Panc1 (cell line): ENCODE measurements around the gene DCTN2. TPM values are rescaled to one million over a fixed set of nuclear protein-coding genes. Genes with fewer than 3 reads are reported as not detected.
"Not testable (repeated sequence)": the region's sequence is repeated elsewhere in the genome, so short reads cannot be mapped to it uniquely, and the experiment has no call there.

Experiments used
- ATAC-seq: fragments of 200-7000 bp; cut with Tn5 transposase; 2 replicates; pipeline ENCODE4 v1.9.1; 2020; ENCODE audit warnings: mild to moderate bottlenecking, moderate library complexity
- BruUV-seq: library from RNA; stranded (reverse); fragments of 400-500 nt; replicated peaks from 2 replicates; lab custom pipeline; 2021; lab: Mats Ljungman, UMichigan
- CTCF ChIA-PET: fragments of 300-600 bp; sonication (Branson Sonifier 250); formaldehyde crosslinking; loops from one replicate; lab custom pipeline; 2022; ENCODE audit warnings: antibody characterized with exemption; lab: Charles Lee
- POLR2A ChIA-PET: fragments of 300-600 bp; sonication (Branson Sonifier 250); formaldehyde crosslinking; loops from one replicate; lab custom pipeline; 2022; ENCODE audit warnings: antibody characterized with exemption; lab: Charles Lee
- DNase-seq: peaks from one replicate; pipeline ENCODE4 v3.0.0-alpha.2; 2010; ENCODE audit warnings: low read depth, low spot score
- H3K27ac ChIP-seq: 2 replicates; pipeline ENCODE4 v1.5.1; 2011; ENCODE audit warnings: mild to moderate bottlenecking, low read length, inconsistent platforms
- H3K27me3 ChIP-seq: fragments of 200-500 bp; sonication (Bioruptor generic); 2 replicates; pipeline ENCODE4 v1.6.0; 2014; ENCODE audit warnings: low read length, inconsistent platforms; ENCODE audit not compliant: control insufficient read depth, insufficient read depth
- H3K36me3 ChIP-seq: fragments of 200-500 bp; sonication (Bioruptor generic); 2 replicates; pipeline ENCODE4 v1.5.1; 2014; ENCODE audit warnings: inconsistent platforms, mild to moderate bottlenecking, low read length, moderate library complexity; ENCODE audit not compliant: control insufficient read depth, insufficient read depth
- H3K4me1 ChIP-seq: 2 replicates; pipeline ENCODE4 v1.5.1; 2011; ENCODE audit warnings: inconsistent platforms, mild to moderate bottlenecking, low read length, moderate library complexity; ENCODE audit not compliant: control insufficient read depth, insufficient read depth
- H3K4me3 ChIP-seq, 2 experiments: 2 replicates each; pipeline ENCODE4 v1.5.1; 2011 to 2012; ENCODE audit warnings: low read depth in 2 of 2, low read length in 2 of 2, mild to moderate bottlenecking in 2 of 2, inconsistent platforms in 1 of 2, moderate library complexity in 1 of 2
- H3K9me3 ChIP-seq: fragments of 200-500 bp; sonication (Bioruptor generic); 2 replicates; pipeline ENCODE4 v1.5.1; 2014; ENCODE audit warnings: low read depth, mild to moderate bottlenecking, inconsistent platforms, low read length, moderate library complexity; ENCODE audit not compliant: control insufficient read depth, insufficient read depth
- CTCF ChIP-seq: fragments of 450-650 bp; IDR thresholded peaks from 2 replicates; pipeline ENCODE4 v1.5.1; 2017; ENCODE audit warnings: mild to moderate bottlenecking
- POLR2AphosphoS5 ChIP-seq: IDR thresholded peaks from 2 replicates; pipeline ENCODE4 v1.6.1; 2012; ENCODE audit warnings: mild to moderate bottlenecking, low read depth, low read length, moderate library complexity
- SIN3A ChIP-seq: IDR thresholded peaks from 2 replicates; pipeline ENCODE4 v1.6.1; 2012; ENCODE audit warnings: low read depth, mild to moderate bottlenecking, low read length, moderate library complexity, borderline replicate concordance; ENCODE audit not compliant: insufficient read depth
- TCF7L2 ChIP-seq: IDR thresholded peaks from 2 replicates; pipeline ENCODE4 v1.6.1; 2011; ENCODE audit warnings: mild to moderate bottlenecking, low read depth, low read length, inconsistent platforms
- in situ Hi-C: cut with HindIII; loops from 2 replicates; pipeline ENCODE4 v1.10.0; 2016; ENCODE audit warnings: low sequenced_read_pairs, low pct_unique_long_range_greater_than_20kb
- intact Hi-C: fragments of 100-400 bp; cut with micrococcal nuclease; formaldehyde crosslinking; loops from one replicate; pipeline ENCODE4 v1.10.0; 2022; ENCODE audit not compliant: unreplicated experiment
- total RNA-seq: library from RNA; stranded (reverse); gene quantifications from one replicate; pipeline ENCODE4 v1.2.1, GENCODE V29; 2021; ENCODE audit not compliant: unreplicated experiment
- TF ChIP-seq, protein P1 (sequence below), 2 experiments: IDR thresholded peaks; 2 replicates each; pipeline ENCODE4 v1.6.1; 2011 to 2012; ENCODE audit warnings: low read depth in 2 of 2, control low read depth in 1 of 2, low read length in 1 of 2, mild to moderate bottlenecking in 1 of 2, moderate library complexity in 1 of 2; ENCODE audit not compliant: insufficient read depth in 1 of 2

The DCTN2 gene
- total RNA-seq, 1 experiment from 2014 or later: 97.6 TPM

GRCh38 chr12:57497223-57498131 is 49.5 kb downstream of the DCTN2 start:
- Histone ChIP-seq H3K4me3 (no peak overlapping the region), H3K9me3 (no peaks in the 10 kb centered on the region), H3K4me1 (no peaks in the 10 kb centered on the region), H3K27me3 (no peaks in the 10 kb centered on the region), H3K27ac (no peak overlapping the region), H3K36me3 (peaks cover 28% of the 10 kb centered on the region)
- in situ Hi-C loops: no loop called here
- TSS peak; percentile 39 for BruUV-seq
- CTCF ChIA-PET: no interaction called here
- POLR2A ChIA-PET: interaction anchor here (0.7 kb wide), 1 partner anchor 247 kb away, joined by 5 read pairs; the partner anchor contains the start of gene TSPAN31
- no peak for TF ChIP-seq SIN3A
- TF ChIP-seq, protein P1, sequence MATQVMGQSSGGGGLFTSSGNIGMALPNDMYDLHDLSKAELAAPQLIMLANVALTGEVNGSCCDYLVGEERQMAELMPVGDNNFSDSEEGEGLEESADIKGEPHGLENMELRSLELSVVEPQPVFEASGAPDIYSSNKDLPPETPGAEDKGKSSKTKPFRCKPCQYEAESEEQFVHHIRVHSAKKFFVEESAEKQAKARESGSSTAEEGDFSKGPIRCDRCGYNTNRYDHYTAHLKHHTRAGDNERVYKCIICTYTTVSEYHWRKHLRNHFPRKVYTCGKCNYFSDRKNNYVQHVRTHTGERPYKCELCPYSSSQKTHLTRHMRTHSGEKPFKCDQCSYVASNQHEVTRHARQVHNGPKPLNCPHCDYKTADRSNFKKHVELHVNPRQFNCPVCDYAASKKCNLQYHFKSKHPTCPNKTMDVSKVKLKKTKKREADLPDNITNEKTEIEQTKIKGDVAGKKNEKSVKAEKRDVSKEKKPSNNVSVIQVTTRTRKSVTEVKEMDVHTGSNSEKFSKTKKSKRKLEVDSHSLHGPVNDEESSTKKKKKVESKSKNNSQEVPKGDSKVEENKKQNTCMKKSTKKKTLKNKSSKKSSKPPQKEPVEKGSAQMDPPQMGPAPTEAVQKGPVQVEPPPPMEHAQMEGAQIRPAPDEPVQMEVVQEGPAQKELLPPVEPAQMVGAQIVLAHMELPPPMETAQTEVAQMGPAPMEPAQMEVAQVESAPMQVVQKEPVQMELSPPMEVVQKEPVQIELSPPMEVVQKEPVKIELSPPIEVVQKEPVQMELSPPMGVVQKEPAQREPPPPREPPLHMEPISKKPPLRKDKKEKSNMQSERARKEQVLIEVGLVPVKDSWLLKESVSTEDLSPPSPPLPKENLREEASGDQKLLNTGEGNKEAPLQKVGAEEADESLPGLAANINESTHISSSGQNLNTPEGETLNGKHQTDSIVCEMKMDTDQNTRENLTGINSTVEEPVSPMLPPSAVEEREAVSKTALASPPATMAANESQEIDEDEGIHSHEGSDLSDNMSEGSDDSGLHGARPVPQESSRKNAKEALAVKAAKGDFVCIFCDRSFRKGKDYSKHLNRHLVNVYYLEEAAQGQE (IDR thresholded peaks at IDR 0.05; ENCODE audit: insufficient read depth in 1 of 2, low read depth in 2 of 2, low read length in 1 of 2): no peak
- TF ChIP-seq TCF7L2: no peak
- TF ChIP-seq CTCF: no peak
- peak; percentile 44 for TF ChIP-seq POLR2AphosphoS5
- intact Hi-C loops: no loop called here
- DNase-seq (no peak), ATAC-seq (peak; percentile 45; the same call in 1 of the 2 replicates)

- Histone ChIP-seq H3K27ac (no peak overlapping the region), H3K27me3 (no peaks in the 10 kb centered on the region), H3K36me3 (peaks cover 24% of the 10 kb centered on the region), H3K4me3 (no peak overlapping the region), H3K9me3 (no peaks in the 10 kb centered on the region), H3K4me1 (no peaks in the 10 kb centered on the region)
- TF ChIP-seq, protein P1 (IDR thresholded peaks at IDR 0.05; ENCODE audit: insufficient read depth in 1 of 2, low read depth in 2 of 2, low read length in 1 of 2): no peak
- no peak for TF ChIP-seq CTCF
- no peak for TF ChIP-seq SIN3A
- no peak for TF ChIP-seq TCF7L2
- no peak for TF ChIP-seq POLR2AphosphoS5
- in situ Hi-C loops (no loop called here), intact Hi-C loops (no loop called here)
- ChIA-PET POLR2A (interaction anchor here (0.7 kb wide), 1 partner anchor 248 kb away, joined by 5 read pairs; the partner anchor contains the start of gene TSPAN31), CTCF (no interaction called here)
- DNase-seq: no peak
- no TSS peak for BruUV-seq
- no peak for ATAC-seq
These were observed 50.2 kb downstream of the DCTN2 start for GRCh38 chr12:57496822-57497221.

DNA sequence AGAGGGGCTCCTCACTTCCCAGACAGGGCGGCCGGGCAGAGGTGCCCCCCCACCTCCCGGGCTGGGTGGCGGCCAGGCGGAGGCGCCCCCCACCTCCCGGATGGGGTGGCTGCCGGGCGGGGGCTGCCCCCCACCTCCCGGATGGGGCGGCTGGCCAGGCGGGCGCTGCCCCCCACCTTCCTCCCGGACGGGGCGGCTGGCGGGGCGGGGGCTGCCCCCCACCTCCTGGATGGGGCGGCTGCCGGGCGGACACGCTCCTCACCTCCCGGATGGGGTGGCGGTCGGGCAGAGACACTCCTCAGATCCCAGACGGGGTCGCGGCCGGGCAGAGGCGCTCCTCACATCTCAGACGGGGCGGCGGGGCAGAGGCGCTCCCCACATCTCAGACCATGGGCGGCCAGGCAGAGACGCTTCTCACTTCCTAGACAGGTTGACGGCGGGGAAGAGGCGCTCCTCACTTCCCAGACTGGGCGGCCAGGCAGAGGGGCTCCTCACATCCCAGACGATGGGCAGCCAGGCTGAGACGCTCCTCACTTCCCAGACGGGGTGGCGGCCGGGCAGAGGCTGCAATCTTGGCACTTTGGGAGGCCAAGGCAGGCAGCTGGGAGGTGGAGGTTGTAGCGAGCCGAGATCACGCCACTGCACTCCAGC is 51.8 kb downstream of the DCTN2 start:
- intact Hi-C loops: not testable (repeated sequence)

More for the DNA sequence above, 51.8 kb downstream of the DCTN2 start:
- H3K4me1 ChIP-seq, in situ Hi-C loops, H3K27ac ChIP-seq, CTCF ChIA-PET, H3K27me3 ChIP-seq, ATAC-seq, BruUV-seq, DNase-seq, H3K4me3 ChIP-seq, H3K9me3 ChIP-seq: not testable (repeated sequence)
- POLR2A ChIA-PET: interaction anchor here (0.6 kb wide), 1 partner anchor 8 kb away, joined by 5 read pairs; no protein-coding TSS in a partner anchor
- peaks cover 14% of the 10 kb centered on the region for H3K36me3 ChIP-seq
